GM11168 (cell line): ENCODE results near the gene UGT1A9.

Experiments used
- in situ Hi-C: fragments of 300-500 bp; cut with MboI; formaldehyde crosslinking; loops from one replicate; pipeline ENCODE4 v1.12.0; 2022; ENCODE audit warnings: low sequenced_read_pairs; ENCODE audit not compliant: unreplicated experiment

UGT1A9 gene

GRCh38 chr2:233754872-233755611, 83.3 kb downstream of the UGT1A9 start:
- in situ Hi-C loops, result no loop called here

GRCh38 chr2:233756429-233757081, 84.9 kb downstream of the UGT1A9 start:
- in situ Hi-C loops, result no loop called here

GRCh38 chr2:233758141-233758540, 86.4 kb downstream of the UGT1A9 start:
- in situ Hi-C loops, result no loop called here

GRCh38 chr2:233758849-233759248, 87.2 kb downstream of the UGT1A9 start:
- in situ Hi-C loops, result no loop called here

GRCh38 chr2:233760043-233760442, 88.3 kb downstream of the UGT1A9 start, which contains the start of gene UGT1A1:
Gene UGT1A1 (plus strand): TSS chr2:233760270. CDS start chr2:233760288, 18 bp downstream.
- in situ Hi-C loops, result no loop called here

- in situ Hi-C loops, result no loop called here
Measured at GRCh38 chr2:233761040-233761769, 89.5 kb downstream of the UGT1A9 start.

GRCh38 chr2:233764264-233764663, 92.6 kb downstream of the UGT1A9 start:
- in situ Hi-C loops, result no loop called here

GRCh38 chr2:233764761-233765160, 93.1 kb downstream of the UGT1A9 start:
- in situ Hi-C loops, result no loop called here

GRCh38 chr2:233766416-233766815, 94.7 kb downstream of the UGT1A9 start:
- in situ Hi-C loops, result no loop called here

GRCh38 chr2:233768076-233768475, 96.4 kb downstream of the UGT1A9 start:
- in situ Hi-C loops, result no loop called here

GRCh38 chr2:233769260-233769659, 97.6 kb downstream of the UGT1A9 start:
- in situ Hi-C loops, result no loop called here

- in situ Hi-C loops, result no loop called here
Measured at GRCh38 chr2:233772153-233772552, 100.5 kb downstream of the UGT1A9 start.

GRCh38 chr2:233772583-233772982, 100.9 kb downstream of the UGT1A9 start:
- in situ Hi-C loops, result no loop called here

GRCh38 chr2:233773854-233774253, 102.2 kb downstream of the UGT1A9 start:
- in situ Hi-C loops, result no loop called here

GRCh38 chr2:233775414-233775813, 103.7 kb downstream of the UGT1A9 start:
- in situ Hi-C loops, result no loop called here

- in situ Hi-C loops, result no loop called here
Measured at GRCh38 chr2:233778030-233778429, 106.3 kb downstream of the UGT1A9 start, which contains the start of gene MROH2A. Gene MROH2A (plus strand): TSS chr2:233778330. CDS start chr2:233779359, 1,029 bp downstream.

- in situ Hi-C loops, result no loop called here
Measured at GRCh38 chr2:233779722-233780121, 108.0 kb downstream of the UGT1A9 start.

- in situ Hi-C loops, result no loop called here
Measured at GRCh38 chr2:233780771-233781170, 109.1 kb downstream of the UGT1A9 start.

GRCh38 chr2:233789554-233789953, 117.9 kb downstream of the UGT1A9 start:
- in situ Hi-C loops, result no loop called here

GRCh38 chr2:233791151-233791882, 119.6 kb downstream of the UGT1A9 start:
- in situ Hi-C loops, result no loop called here
